ENCODE results near the gene CDH8.

- TF ChIP-seq CTCF (IDR thresholded peaks at IDR 0.05; ENCODE audit: low read depth, low read length, poor library complexity, severe bottlenecking): no peak
- TF ChIP-seq EZH2phosphoT487 (IDR thresholded peaks at IDR 0.05; ENCODE audit: borderline replicate concordance, low read length): no peak
Observed at GRCh38 chr16:62066747-62067146, 30.5 kb upstream of the CDH8 start.

All from DOHH2 (cell line).